VCaP (cell line): ENCODE results near the gene AK9.
"Not testable (repeated sequence)": the region's sequence is repeated elsewhere in the genome, so short reads cannot be mapped to it uniquely, and the experiment has no call there.

ENCODE experiments used
- H3K27ac ChIP-seq: fragments of 450-650 bp; 2 replicates; pipeline ENCODE4 v1.5.1; 2017
- CTCF ChIP-seq: fragments of 450-650 bp; conservative IDR thresholded peaks from 2 replicates; pipeline ENCODE4 v1.5.1; 2017; ENCODE audit warnings: mild to moderate bottlenecking, moderate library complexity

AK9 gene

DNA sequence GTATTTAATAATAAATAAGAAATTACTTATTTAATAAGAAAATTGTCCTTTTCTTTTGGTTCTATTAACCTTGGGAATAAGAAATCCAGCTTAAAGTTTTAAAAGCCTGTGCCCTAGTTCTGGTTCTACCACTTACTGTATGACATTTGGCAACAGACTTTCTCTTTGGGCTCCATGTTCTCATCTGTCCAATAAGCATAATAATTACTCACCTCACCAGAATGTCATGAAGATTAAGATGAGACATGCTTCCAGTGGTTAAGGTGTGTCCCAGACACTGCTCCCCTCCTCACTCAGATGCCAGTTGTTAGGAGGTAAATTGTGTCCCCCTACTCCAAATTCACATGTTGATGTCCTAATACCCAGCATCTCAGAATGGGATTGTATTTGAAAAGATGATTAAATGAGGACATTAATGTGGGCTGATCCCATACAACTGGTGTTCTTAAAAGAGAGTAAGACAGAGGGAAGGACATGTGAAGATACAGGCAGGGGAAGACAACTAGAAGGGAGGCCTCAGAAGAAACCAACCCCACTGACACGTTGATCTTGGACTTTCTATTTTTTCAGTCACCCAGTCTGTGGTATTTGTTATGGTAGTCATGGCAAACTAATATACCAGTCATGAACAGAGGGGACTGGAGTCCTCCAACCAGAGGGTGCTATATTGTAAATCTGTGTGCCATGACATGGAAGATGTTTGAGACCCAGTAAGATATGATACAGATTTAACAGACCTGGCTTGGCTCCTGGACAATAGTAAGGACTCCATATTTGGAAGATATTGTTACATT lies 229.1 kb downstream of the AK9 start:
- TF ChIP-seq CTCF, result no peak
- no peak overlapping the region for H3K27ac ChIP-seq

DNA sequence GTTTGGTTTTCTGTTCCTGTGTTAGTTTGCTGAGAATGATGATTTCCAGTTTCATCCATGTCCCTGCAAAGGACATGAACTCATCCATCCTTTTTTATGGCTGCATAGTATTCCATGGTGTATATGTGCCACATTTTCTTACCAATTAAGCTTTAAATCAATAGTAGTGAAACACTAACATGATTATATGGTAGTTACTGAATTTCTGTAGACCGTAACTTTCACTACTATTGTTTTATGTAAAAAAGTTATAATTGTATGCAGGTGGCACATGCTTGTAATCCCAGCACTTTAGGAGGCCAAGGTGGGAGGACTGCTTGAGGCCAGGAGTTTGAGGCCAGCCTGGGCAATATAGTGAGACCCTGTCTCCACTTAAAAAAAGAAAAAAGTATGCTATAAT lies 229.8 kb downstream of the AK9 start:
- not testable (repeated sequence) for H3K27ac ChIP-seq

DNA sequence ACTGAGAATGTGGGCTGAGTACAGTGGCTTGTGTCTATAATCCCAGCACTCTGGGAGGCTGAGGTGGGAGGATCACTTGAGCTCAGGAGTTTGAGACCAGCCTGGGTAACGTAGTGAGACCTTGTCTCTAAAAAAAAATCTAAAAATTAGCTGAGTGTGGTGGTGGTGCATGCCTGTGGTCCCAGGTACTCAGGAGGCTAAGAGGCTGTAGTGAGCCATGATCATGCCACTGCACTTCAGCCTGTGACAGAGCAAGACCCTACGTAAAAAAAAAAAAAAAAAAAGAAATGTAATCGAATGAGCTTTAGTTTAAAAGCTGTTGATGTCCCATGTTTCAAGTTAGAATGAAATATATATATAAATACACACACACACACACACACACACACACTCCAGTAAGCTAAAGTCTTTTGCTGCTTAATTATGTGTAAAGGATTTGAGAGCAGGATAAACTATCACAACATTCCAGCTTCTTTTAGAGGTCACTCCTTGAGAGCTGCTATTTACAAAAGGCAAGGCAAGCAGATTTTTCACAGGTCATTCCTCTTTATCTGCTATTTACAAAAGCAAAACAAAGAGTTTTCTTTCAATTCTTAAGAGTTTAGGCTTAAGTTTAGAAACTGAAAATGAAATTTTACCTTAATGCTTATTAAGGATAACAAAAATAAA lies 230.7 kb downstream of the AK9 start:
- H3K27ac ChIP-seq, result no peak overlapping the region
- TF ChIP-seq CTCF, result no peak

- no peak for TF ChIP-seq CTCF
- peak overlapping the region; percentile 78; the same call in 1 of the 2 replicates for H3K27ac ChIP-seq
These were observed 232.0 kb downstream of the AK9 start for GRCh38 chr6:109458774-109459531.

- no peak for TF ChIP-seq CTCF
- H3K27ac ChIP-seq, result peak overlapping the region; percentile 78
These were observed 233.4 kb downstream of the AK9 start for GRCh38 chr6:109457562-109457996.

GRCh38 chr6:109456710-109457561 lies 234.1 kb downstream of the AK9 start:
- no peak for TF ChIP-seq CTCF
- H3K27ac ChIP-seq, result peak overlapping the region; percentile 78

- peak overlapping the region; percentile 78 for H3K27ac ChIP-seq
- no peak for TF ChIP-seq CTCF
These were observed 234.9 kb downstream of the AK9 start for GRCh38 chr6:109456111-109456583.
